LNCaP clone FGC (cell line): ENCODE results near the gene OXSR1.
A peak's percentile ranks its signal among the peaks of the same experiment; 100 is the strongest.

Experiments
- DNase-seq: peaks from one replicate; pipeline ENCODE4 v3.0.0-alpha.2; 2011; ENCODE audit warnings: low read depth
- H3K4me3 ChIP-seq: 2 replicates; pipeline ENCODE4 v1.5.1; 2011; ENCODE audit warnings: mild to moderate bottlenecking, low read depth, low read length, control low read depth
- CTCF ChIP-seq: IDR thresholded peaks from 2 replicates; pipeline ENCODE4 v1.5.1; 2012; ENCODE audit warnings: mild to moderate bottlenecking; ENCODE audit not compliant: control insufficient read depth, insufficient read depth; ENCODE audit errors: extremely low read depth

OXSR1 gene

GRCh38 chr3:38297947-38298711 lies 132.8 kb downstream of the OXSR1 start:
- no peak overlapping the region for H3K4me3 ChIP-seq
- peak; percentile 42 for TF ChIP-seq CTCF
- DNase-seq = no peak
